ENCODE results near the gene MYB.

MYB gene

GRCh38 chr6:135189344-135189743, 8.2 kb downstream of the MYB start:
- H3K4me3 ChIP-seq (replicated peaks; ENCODE audit: low read depth, low read length): no peak overlapping the region
- no peak for TF ChIP-seq CTCF (IDR thresholded peaks at IDR 0.05; ENCODE audit: low read length, missing control alignments)
- no peak for DNase-seq (ENCODE audit: low read depth)

GRCh38 chr6:135191508-135192255, 10.6 kb downstream of the MYB start:
- no peak for DNase-seq (ENCODE audit: low read depth)
- TF ChIP-seq CTCF (IDR thresholded peaks at IDR 0.05; ENCODE audit: low read length, missing control alignments): no peak
- no peak overlapping the region for H3K4me3 ChIP-seq (replicated peaks; ENCODE audit: low read depth, low read length)

GRCh38 chr6:135192256-135193174, 11.4 kb downstream of the MYB start:
- no peak for DNase-seq (ENCODE audit: low read depth)
- H3K4me3 ChIP-seq (replicated peaks; ENCODE audit: low read depth, low read length): no peak overlapping the region
- TF ChIP-seq CTCF (IDR thresholded peaks at IDR 0.05; ENCODE audit: low read length, missing control alignments): no peak

- no peak for TF ChIP-seq CTCF (IDR thresholded peaks at IDR 0.05; ENCODE audit: low read length, missing control alignments)
- no peak for DNase-seq (ENCODE audit: low read depth)
- no peak overlapping the region for H3K4me3 ChIP-seq (replicated peaks; ENCODE audit: low read depth, low read length)
Observed at GRCh38 chr6:135193221-135193620, 12.1 kb downstream of the MYB start.

GRCh38 chr6:135195041-135195440, 13.9 kb downstream of the MYB start:
- no peak for TF ChIP-seq CTCF (IDR thresholded peaks at IDR 0.05; ENCODE audit: low read length, missing control alignments)
- no peak for DNase-seq (ENCODE audit: low read depth)
- H3K4me3 ChIP-seq (replicated peaks; ENCODE audit: low read depth, low read length): no peak overlapping the region

GRCh38 chr6:135195522-135195921, 14.4 kb downstream of the MYB start:
- H3K4me3 ChIP-seq (replicated peaks; ENCODE audit: low read depth, low read length): no peak overlapping the region
- no peak for TF ChIP-seq CTCF (IDR thresholded peaks at IDR 0.05; ENCODE audit: low read length, missing control alignments)
- no peak for DNase-seq (ENCODE audit: low read depth)

Data from fibroblast of pulmonary artery (primary cell).